HepG2 (cell line): Measurements from ENCODE around the gene CAMTA1.

Source experiments
- EZH2 ChIP-seq: conservative IDR thresholded peaks from 2 replicates; pipeline ENCODE4 v1.6.1; 2012; ENCODE audit warnings: mild to moderate bottlenecking, low read depth, low read length, moderate library complexity
- TF ChIP-seq, protein P1 (sequence below): sonication (generic); formaldehyde crosslinking; IDR thresholded peaks from 2 replicates; pipeline ENCODE4 v1.4.0; 2020; ENCODE audit warnings: missing genetic modification reagents
- TF ChIP-seq, protein P2 (sequence below): sonication (generic); formaldehyde crosslinking; conservative IDR thresholded peaks from 2 replicates; pipeline ENCODE4 v1.4.0; 2020; ENCODE audit warnings: missing genetic modification reagents

DNA sequence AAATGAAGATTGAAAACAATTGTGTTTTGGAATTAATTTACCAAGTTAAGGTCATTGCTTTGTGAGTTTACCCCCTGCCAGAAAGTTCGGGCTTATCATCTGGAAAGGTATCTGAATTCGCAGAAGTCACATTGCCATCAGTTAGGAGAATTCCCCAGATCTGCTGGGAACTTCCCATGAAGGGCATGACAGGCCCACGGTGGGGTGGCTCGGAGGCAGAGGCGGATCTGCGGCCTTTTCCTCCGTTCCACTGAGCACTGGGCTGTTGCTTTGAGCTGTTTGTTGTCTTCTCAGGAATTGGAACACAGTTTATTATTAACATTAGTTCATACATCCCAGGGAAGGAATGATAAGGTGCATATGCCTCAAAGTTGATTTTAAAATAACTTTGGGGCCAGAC is 320.0 kb downstream of the CAMTA1 start:
- TF ChIP-seq, protein P1, sequence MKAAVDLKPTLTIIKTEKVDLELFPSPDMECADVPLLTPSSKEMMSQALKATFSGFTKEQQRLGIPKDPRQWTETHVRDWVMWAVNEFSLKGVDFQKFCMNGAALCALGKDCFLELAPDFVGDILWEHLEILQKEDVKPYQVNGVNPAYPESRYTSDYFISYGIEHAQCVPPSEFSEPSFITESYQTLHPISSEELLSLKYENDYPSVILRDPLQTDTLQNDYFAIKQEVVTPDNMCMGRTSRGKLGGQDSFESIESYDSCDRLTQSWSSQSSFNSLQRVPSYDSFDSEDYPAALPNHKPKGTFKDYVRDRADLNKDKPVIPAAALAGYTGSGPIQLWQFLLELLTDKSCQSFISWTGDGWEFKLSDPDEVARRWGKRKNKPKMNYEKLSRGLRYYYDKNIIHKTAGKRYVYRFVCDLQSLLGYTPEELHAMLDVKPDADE (CRISPR knock-in tag) = no peak
- TF ChIP-seq EZH2 = no peak
- TF ChIP-seq, protein P2, sequence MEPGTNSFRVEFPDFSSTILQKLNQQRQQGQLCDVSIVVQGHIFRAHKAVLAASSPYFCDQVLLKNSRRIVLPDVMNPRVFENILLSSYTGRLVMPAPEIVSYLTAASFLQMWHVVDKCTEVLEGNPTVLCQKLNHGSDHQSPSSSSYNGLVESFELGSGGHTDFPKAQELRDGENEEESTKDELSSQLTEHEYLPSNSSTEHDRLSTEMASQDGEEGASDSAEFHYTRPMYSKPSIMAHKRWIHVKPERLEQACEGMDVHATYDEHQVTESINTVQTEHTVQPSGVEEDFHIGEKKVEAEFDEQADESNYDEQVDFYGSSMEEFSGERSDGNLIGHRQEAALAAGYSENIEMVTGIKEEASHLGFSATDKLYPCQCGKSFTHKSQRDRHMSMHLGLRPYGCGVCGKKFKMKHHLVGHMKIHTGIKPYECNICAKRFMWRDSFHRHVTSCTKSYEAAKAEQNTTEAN (CRISPR knock-in tag) = no peak
